Esophagus muscularis mucosa (tissue), 4 donors: ENCODE data around the gene MIPOL1. TPM values are rescaled to one million over a fixed set of nuclear protein-coding genes. Genes with fewer than 3 reads are reported as not detected.
"Not testable (repeated sequence)": the region's sequence is repeated elsewhere in the genome, so short reads cannot be mapped to it uniquely, and the experiment has no call there.

Source experiments
- DNase-seq: peaks from one replicate; pipeline ENCODE4 v3.0.0-alpha.2; 2017; ENCODE audit errors: extremely low spot score
- H3K27ac ChIP-seq, 4 donors: fragments of 200-600 bp; sonication (generic); replicated peaks in 1 of 4; 1 replicate in 3 of 4; 2 replicates in 1 of 4; pipeline ENCODE4 v1.5.1; 2016 to 2019; ENCODE audit warnings: mild to moderate bottlenecking in 1 of 4
- H3K27me3 ChIP-seq, 4 donors: fragments of 200-600 bp; sonication (generic); one replicate each; pipeline versions ENCODE4 v1.5.1 to v1.6.0; 2016 to 2019
- H3K36me3 ChIP-seq, 4 donors: fragments of 200-600 bp; sonication (generic); one replicate each; pipeline ENCODE4 v1.5.1; 2016 to 2019
- H3K4me1 ChIP-seq, 4 donors: fragments of 200-600 bp; sonication (generic); one replicate each; pipeline ENCODE4 v1.5.1; 2016 to 2019
- H3K4me3 ChIP-seq, 4 donors: fragments of 200-600 bp; sonication (generic); 1 replicate in 2 of 4; 2 replicates in 2 of 4; pipeline ENCODE4 v1.5.1; 2016 to 2019; ENCODE audit warnings: mild to moderate bottlenecking in 4 of 4, moderate library complexity in 1 of 4
- H3K9me3 ChIP-seq, 4 donors: fragments of 200-600 bp; sonication (generic); 1 replicate in 3 of 4; 2 replicates in 1 of 4; pipeline ENCODE4 v1.5.1; 2016 to 2019
- CTCF ChIP-seq, 3 experiments: fragments of 200-600 bp in 2 of 3; fragments of 450-650 bp in 1 of 3; sonication (generic) in 2 of 3; IDR thresholded peaks; one replicate each; pipeline ENCODE4 v1.5.1; 2017 to 2019; ENCODE audit warnings: antibody characterized with exemption in 3 of 3, mild to moderate bottlenecking in 2 of 3, moderate library complexity in 1 of 3
- EP300 ChIP-seq: sonication (generic); formaldehyde crosslinking; IDR thresholded peaks from one replicate; pipeline ENCODE4 v1.6.1; 2017; ENCODE audit warnings: antibody characterized with exemption
- POLR2A ChIP-seq: fragments of 450-650 bp; IDR thresholded peaks from one replicate; pipeline ENCODE4 v1.6.1; 2017; ENCODE audit warnings: antibody characterized with exemption, moderate library complexity, mild to moderate bottlenecking, low read depth
- POLR2AphosphoS5 ChIP-seq, 2 donors: sonication (generic); formaldehyde crosslinking; IDR thresholded peaks; one replicate each; pipeline ENCODE4 v1.6.1; 2017; ENCODE audit warnings: antibody characterized with exemption in 2 of 2
- WGBS: methylation state at CpG from one replicate; pipeline ENCODE4 v1.1.5; 2018; 5-methylcytosine and 5-hydroxymethylcytosine counted together
- intact Hi-C: fragments of 100-400 bp; cut with DNase I; formaldehyde crosslinking; loops from one replicate; pipeline ENCODE4 v1.15.1; 2023
- total RNA-seq, 4 donors: library from RNA; depleted of rRNA; stranded (reverse); fragments of >200 nt; gene quantifications; one replicate each; pipeline versions ENCODE4 v1.1.0 to v1.2.1, GENCODE V29; 2016

The MIPOL1 gene
- total RNA-seq, 4 donors from 2014 or later: 6.5 to 21.2 (median 10.4) TPM

DNA sequence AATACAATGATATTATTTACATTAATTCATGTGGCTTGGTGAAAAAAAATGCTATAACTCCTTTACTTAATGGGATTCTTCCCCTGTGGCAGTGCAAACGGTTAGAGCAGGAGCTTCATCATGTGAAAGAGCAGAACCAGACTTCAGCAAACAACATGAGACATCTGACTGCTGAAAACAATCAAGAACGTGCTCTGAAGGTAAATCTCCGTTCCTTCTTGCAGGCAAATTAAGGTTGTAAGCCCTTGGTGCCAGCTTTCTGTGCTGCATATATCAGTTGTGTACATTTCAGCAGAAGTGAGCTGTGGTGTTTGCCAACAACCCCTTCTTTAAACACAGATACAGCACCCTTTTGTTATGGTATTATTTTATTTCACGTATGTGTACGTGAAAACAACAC lies 171.7 kb downstream of the MIPOL1 start:
- 51% methylated on average over 5 of the region's 5 CpGs for WGBS
- Histone ChIP-seq H3K27me3 (no peaks in the 10 kb centered on the region), H3K36me3 (peaks cover 0 to 1% (median 0%) of the 10 kb centered on the region in 4 donors), H3K4me1 (no peaks in the 10 kb centered on the region), H3K27ac (no peak overlapping the region), H3K4me3 (no peak overlapping the region), H3K9me3 (peaks cover 0 to 10% (median 3%) of the 10 kb centered on the region in 4 donors)
- TF ChIP-seq POLR2AphosphoS5 (IDR thresholded peaks at IDR 0.05): no peak
- no peak for TF ChIP-seq POLR2A
- TF ChIP-seq EP300: no peak
- TF ChIP-seq CTCF (IDR thresholded peaks at IDR 0.05): no peak
- intact Hi-C loops: no loop called here
- no peak for DNase-seq

DNA sequence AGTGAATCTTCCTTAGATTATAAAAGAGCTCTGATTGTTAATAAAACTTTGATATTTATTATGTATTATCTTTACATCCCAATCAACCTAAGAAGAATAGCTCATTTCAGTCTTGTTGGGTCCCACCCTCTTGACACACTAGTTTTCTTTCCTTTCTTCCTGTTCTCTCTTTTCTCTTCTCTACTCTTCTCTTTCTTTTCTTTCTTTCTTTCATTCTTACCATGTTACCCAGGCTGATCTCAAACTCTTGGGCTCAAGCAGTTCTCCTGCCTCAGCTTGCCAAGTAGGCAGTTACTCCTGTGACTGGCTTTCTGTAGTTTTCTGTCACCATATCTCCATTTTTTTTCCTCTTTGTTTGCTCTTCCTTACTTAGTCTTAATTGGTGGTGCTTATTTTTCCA lies 177.8 kb downstream of the MIPOL1 start:
- H3K36me3 ChIP-seq: peaks cover 0 to 2% (median 0%) of the 10 kb centered on the region in 4 donors
- DNase-seq: no peak

DNA sequence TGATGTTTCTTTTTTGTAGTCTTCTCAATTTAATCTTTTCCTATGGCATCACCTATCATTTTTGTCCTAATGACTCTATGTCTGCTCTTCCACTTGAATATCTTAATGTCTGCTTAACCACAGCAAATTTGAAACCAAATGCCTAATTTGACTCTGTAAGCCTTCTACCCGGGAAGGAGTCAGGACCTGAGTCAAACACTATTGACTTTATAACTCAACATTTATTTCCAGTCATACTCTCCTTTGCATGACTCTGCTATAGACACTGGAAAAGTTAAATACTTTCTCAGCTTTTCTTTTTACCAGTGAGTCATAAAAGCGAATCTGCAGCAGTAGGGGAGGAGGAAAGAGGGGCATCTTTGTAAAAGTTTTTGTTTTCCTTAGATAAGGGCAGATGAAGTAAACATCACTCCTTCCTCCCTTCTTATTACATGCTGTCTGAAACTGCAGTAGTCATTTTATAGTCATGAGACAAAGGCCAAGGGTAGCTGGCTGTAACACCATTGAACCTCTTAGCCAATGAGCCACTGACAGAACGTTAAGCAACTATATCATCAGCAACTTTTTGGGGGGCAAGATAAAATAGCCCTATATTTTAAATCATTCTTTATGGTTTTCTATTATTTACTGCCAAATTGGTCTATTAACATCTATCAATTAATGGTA lies 179.3 kb downstream of the MIPOL1 start:
- Histone ChIP-seq H3K27ac (no peak overlapping the region), H3K4me3 (no peak overlapping the region), H3K27me3 (no peaks in the 10 kb centered on the region), H3K36me3 (peaks cover 0 to 2% (median 0%) of the 10 kb centered on the region in 4 donors), H3K9me3 (no peaks in the 10 kb centered on the region), H3K4me1 (no peaks in the 10 kb centered on the region)
- TF ChIP-seq POLR2AphosphoS5 (IDR thresholded peaks at IDR 0.05) (no peak), EP300 (no peak), POLR2A (no peak), CTCF (IDR thresholded peaks at IDR 0.05) (no peak)
- intact Hi-C loops: no loop called here
- 89% methylated on average over 3 of the region's 3 CpGs for WGBS
- DNase-seq: no peak

More for the DNA sequence above, 177.8 kb downstream of the MIPOL1 start:
- no peaks in the 10 kb centered on the region for H3K9me3 ChIP-seq
- intact Hi-C loops: no loop called here
- no peak overlapping the region for H3K4me3 ChIP-seq
- no peaks in the 10 kb centered on the region for H3K27me3 ChIP-seq
- no peak for TF ChIP-seq POLR2A
- no peak for TF ChIP-seq POLR2AphosphoS5 (IDR thresholded peaks at IDR 0.05)
- no peak for TF ChIP-seq EP300
- TF ChIP-seq CTCF (IDR thresholded peaks at IDR 0.05): no peak
- H3K4me1 ChIP-seq: no peaks in the 10 kb centered on the region
- no peak overlapping the region for H3K27ac ChIP-seq

DNA sequence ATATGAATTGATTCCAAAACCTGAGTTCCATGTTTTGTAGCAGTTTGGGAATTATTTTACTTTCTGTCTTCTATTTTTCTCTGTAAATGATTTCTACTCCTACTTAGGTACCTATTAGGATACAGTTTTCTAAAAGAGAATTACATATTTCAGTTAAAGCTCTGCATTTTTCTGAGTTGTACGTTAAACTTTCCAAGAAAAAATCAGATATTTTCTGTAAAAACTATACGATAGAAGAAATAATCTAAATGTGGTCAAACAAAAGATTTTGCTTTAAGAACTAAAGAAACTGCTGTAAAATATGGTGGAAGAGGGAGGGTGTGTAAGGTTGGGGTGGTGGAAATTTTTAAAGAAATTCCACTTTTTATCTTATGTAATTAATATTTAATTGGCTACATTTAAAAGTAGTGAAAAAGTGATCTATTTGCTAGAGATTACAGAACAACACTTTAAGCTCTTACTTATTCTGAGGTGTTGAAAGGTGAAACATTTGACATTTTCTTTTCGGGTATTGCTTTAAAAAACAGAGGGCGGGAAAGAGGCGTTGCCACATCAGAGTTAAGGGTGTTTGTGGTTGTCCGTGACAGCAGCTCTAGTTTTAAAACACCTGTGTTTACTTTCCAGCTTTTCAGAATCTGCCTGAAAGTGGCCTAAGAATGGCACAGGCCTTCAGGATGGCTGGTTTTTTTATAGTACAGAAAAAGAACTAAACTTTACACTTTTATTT lies 187.3 kb downstream of the MIPOL1 start:
- no peaks in the 10 kb centered on the region for H3K27me3 ChIP-seq
- H3K9me3 ChIP-seq: no peaks in the 10 kb centered on the region
- 81% methylated on average over 6 of the region's 6 CpGs for WGBS
- intact Hi-C loops: no loop called here
- no peaks in the 10 kb centered on the region for H3K4me1 ChIP-seq
- DNase-seq: no peak
- no peak for TF ChIP-seq POLR2AphosphoS5 (IDR thresholded peaks at IDR 0.05)
- TF ChIP-seq POLR2A: no peak
- no peak for TF ChIP-seq EP300
- TF ChIP-seq CTCF (IDR thresholded peaks at IDR 0.05): no peak
- H3K4me3 ChIP-seq: no peak overlapping the region
- no peak overlapping the region for H3K27ac ChIP-seq
- no peaks in the 10 kb centered on the region for H3K36me3 ChIP-seq

DNA sequence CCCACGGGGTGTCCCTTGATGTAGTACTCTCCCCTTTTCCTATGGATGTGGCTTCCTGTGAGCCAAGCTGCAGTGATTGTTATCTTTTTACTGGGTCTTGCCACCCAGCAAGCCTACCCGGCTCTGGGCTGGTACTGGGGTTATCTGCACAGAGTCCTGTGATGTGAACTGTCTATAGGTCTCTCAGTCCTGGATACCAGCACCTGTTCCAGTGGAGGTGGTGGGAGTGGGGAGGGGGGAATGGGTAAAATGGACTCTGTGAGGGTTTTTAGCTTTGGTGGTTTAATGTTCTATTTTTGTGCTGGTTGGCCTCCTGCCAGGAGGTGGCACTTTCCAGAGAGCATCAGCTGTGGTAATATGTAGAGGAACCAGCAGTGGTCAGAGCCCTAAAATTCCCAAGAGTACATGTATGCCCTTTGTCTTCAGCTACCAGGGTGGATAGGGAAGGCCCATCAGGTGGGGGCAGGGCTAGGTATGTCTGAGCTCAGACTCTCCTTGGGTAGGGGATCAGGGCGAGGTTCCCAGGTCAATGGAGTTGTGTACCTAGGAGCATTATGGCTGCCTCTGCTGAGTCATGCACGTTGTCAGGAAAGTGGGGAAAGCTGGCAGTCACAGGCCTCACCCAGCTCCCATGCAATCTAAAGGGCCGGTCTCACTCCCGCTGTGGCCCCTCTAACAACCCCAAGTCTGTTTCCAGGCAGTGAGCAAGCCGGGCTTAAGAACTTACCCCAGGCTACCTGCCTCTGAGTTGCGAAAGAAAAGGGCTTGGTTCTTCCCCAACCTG lies 199.6 kb downstream of the MIPOL1 start:
- H3K36me3 ChIP-seq, intact Hi-C loops, H3K4me3 ChIP-seq, H3K4me1 ChIP-seq, H3K27me3 ChIP-seq, DNase-seq, H3K27ac ChIP-seq: not testable (repeated sequence)
- 93% methylated on average over 7 of the region's 8 CpGs for WGBS
- H3K9me3 ChIP-seq: peaks cover 0 to 17% (median 13%) of the 10 kb centered on the region in 4 donors
